Breast epithelium (tissue), 4 donors: ENCODE data around the gene TARBP1. TPM values are rescaled to one million over a fixed set of nuclear protein-coding genes. Genes with fewer than 3 reads are reported as not detected.

Source experiments
- DNase-seq, 2 donors: peaks; one replicate each; pipeline ENCODE4 v3.0.0-alpha.2; 2019; ENCODE audit warnings: low spot score in 2 of 2
- H3K27ac ChIP-seq, 2 donors: fragments of 200-600 bp; sonication (generic) in 1 of 2; one replicate each; pipeline ENCODE4 v1.5.1; 2016 to 2019; ENCODE audit warnings: mild to moderate bottlenecking in 1 of 2
- H3K27me3 ChIP-seq, 2 donors: fragments of 200-600 bp; sonication (generic) in 1 of 2; one replicate each; pipeline versions ENCODE4 v1.5.1 to v1.6.0; 2017 to 2019; ENCODE audit warnings: control low read depth in 1 of 2, mild to moderate bottlenecking in 1 of 2
- H3K36me3 ChIP-seq: fragments of 200-600 bp; one replicate; pipeline ENCODE4 v1.5.1; 2019
- H3K4me1 ChIP-seq, 2 donors: fragments of 200-600 bp; sonication (generic); one replicate each; pipeline ENCODE4 v1.5.1; 2016 to 2019; ENCODE audit warnings: control low read depth in 1 of 2
- H3K4me3 ChIP-seq, 3 donors: fragments of 200-600 bp; sonication (generic); 1 replicate in 2 of 3; 2 replicates in 1 of 3; pipeline ENCODE4 v1.5.1; 2016 to 2019; ENCODE audit warnings: mild to moderate bottlenecking in 3 of 3, moderate library complexity in 2 of 3
- H3K9me3 ChIP-seq, 2 donors: fragments of 200-600 bp; sonication (generic) in 1 of 2; one replicate each; pipeline ENCODE4 v1.5.1; 2016 to 2019; ENCODE audit warnings: control low read depth in 1 of 2
- POLR2A ChIP-seq: fragments of 450-650 bp; IDR thresholded peaks from one replicate; pipeline ENCODE4 v1.6.1; 2016; ENCODE audit warnings: antibody characterized with exemption, mild to moderate bottlenecking, moderate library complexity
- POLR2AphosphoS5 ChIP-seq, 3 donors: sonication (generic); formaldehyde crosslinking; IDR thresholded peaks; one replicate each; pipeline ENCODE4 v1.6.1; 2017; ENCODE audit warnings: antibody characterized with exemption in 3 of 3
- intact Hi-C: fragments of 100-400 bp; cut with DNase I; formaldehyde crosslinking; loops from one replicate; pipeline ENCODE4 v1.15.1; 2023; ENCODE audit warnings: low total_unique reads
- total RNA-seq, 3 donors: library from RNA; depleted of rRNA; stranded (reverse); fragments of >200 nt; gene quantifications; one replicate each; pipeline ENCODE4 v1.1.0, GENCODE V29; 2016
- TF ChIP-seq, protein P1 (sequence below), 3 donors: fragments of 450-650 bp; IDR thresholded peaks; one replicate each; pipeline ENCODE4 v1.5.1; 2016 to 2017; ENCODE audit warnings: antibody characterized with exemption in 3 of 3, mild to moderate bottlenecking in 3 of 3, moderate library complexity in 3 of 3

TARBP1 gene, protein sequence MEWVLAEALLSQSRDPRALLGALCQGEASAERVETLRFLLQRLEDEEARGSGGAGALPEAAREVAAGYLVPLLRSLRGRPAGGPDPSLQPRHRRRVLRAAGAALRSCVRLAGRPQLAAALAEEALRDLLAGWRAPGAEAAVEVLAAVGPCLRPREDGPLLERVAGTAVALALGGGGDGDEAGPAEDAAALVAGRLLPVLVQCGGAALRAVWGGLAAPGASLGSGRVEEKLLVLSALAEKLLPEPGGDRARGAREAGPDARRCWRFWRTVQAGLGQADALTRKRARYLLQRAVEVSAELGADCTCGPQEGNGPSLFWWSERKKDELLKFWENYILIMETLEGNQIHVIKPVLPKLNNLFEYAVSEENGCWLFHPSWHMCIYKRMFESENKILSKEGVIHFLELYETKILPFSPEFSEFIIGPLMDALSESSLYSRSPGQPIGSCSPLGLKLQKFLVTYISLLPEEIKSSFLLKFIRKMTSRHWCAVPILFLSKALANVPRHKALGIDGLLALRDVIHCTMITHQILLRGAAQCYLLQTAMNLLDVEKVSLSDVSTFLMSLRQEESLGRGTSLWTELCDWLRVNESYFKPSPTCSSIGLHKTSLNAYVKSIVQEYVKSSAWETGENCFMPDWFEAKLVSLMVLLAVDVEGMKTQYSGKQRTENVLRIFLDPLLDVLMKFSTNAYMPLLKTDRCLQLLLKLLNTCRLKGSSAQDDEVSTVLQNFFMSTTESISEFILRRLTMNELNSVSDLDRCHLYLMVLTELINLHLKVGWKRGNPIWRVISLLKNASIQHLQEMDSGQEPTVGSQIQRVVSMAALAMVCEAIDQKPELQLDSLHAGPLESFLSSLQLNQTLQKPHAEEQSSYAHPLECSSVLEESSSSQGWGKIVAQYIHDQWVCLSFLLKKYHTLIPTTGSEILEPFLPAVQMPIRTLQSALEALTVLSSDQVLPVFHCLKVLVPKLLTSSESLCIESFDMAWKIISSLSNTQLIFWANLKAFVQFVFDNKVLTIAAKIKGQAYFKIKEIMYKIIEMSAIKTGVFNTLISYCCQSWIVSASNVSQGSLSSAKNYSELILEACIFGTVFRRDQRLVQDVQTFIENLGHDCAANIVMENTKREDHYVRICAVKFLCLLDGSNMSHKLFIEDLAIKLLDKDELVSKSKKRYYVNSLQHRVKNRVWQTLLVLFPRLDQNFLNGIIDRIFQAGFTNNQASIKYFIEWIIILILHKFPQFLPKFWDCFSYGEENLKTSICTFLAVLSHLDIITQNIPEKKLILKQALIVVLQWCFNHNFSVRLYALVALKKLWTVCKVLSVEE (N-terminal part only)
- 10 to 100 TPM; 12.3 to 39.2 (median 32.1) TPM for total RNA-seq

DNA sequence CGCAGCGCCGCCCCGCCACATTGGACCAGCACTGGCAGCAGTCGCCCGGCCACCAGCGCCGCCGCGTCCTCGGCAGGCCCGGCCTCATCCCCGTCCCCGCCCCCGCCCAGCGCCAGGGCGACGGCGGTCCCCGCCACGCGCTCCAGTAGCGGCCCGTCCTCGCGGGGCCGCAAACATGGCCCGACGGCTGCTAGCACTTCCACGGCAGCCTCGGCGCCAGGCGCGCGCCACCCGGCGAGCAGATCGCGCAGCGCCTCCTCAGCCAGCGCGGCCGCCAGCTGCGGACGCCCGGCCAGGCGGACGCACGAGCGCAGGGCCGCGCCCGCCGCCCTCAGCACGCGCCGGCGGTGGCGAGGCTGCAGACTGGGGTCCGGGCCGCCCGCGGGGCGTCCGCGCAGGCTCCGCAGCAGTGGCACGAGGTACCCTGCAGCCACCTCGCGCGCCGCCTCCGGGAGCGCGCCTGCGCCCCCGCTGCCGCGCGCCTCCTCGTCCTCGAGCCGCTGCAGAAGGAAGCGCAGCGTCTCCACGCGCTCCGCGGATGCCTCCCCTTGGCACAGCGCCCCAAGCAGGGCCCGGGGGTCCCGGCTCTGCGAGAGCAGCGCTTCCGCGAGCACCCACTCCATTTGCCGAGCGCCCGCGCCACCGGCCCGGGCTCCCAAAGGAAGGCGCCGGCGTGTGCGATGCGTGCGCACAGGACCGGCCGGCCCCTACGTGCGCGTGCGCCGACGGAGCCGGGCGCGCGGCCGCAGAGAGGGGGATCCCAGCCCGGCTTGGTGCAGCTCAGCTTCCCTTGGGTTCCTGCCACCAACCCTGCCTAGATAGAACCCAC, at the start of gene TARBP1:
TARBP1 (minus strand) TSS at position 699 of the 829 bp plus-strand sequence; CDS start at position 623, 76 bp downstream.
- peak; percentile 45 to 66 for DNase-seq
- H3K27ac ChIP-seq: peak within 1 kb of the TSS; percentile 83 to 96

DNA sequence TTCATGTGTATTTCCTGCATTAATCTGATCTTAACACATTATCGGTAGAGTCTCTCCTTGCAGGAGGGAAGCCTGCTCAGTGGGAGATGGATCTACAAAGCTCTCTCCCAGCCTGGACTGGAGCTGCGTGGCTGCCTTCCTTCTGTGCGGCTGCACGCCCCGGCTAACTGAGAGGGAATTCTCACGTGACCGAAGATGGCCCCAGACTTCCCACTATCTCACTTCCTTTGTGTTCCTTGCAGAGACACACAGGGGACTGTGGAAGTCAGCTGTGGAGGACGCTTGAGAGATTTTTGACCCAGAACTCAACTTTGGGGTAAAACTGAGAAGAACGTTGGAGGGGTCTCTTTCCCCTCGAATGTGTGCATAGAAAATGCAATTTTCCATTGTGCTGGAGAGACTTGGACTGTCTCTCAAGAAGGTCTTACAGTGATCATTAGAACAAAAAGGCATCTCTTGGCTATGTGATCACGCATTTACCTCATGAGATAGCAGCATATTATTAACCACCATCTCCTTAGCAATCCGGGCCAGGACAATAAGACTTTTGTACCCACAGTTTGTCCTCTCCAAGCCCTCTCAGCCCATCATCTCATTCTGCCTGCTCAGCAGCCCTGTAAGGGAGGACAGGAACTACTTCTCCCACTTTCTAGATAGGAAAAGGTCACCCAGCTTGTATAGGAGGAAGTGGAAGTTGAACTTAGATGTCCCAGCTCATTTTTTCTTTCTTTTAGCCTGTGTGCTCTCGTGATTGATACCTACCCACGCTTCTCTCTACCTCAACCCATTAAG, 49.3 kb upstream of the TARBP1 start:
- no peak for DNase-seq
- intact Hi-C loops: no loop called here
- H3K27ac ChIP-seq: peak overlapping the region; percentile 70 to 98

More for the DNA sequence above, at the start of gene TARBP1:
- Histone ChIP-seq H3K36me3 (no peaks in the 10 kb centered on the region), H3K27me3 (no peaks in the 10 kb centered on the region), H3K4me3 (peak within 1 kb of the TSS; percentile 67 to 95 (median 81)), H3K4me1 (no peaks in the 10 kb centered on the region), H3K9me3 (no peaks in the 10 kb centered on the region)
- intact Hi-C loops: no loop called here
- TF ChIP-seq POLR2AphosphoS5 (IDR thresholded peaks at IDR 0.05): peak in 1 of 3 donors; percentile 16
- TF ChIP-seq, protein P1, sequence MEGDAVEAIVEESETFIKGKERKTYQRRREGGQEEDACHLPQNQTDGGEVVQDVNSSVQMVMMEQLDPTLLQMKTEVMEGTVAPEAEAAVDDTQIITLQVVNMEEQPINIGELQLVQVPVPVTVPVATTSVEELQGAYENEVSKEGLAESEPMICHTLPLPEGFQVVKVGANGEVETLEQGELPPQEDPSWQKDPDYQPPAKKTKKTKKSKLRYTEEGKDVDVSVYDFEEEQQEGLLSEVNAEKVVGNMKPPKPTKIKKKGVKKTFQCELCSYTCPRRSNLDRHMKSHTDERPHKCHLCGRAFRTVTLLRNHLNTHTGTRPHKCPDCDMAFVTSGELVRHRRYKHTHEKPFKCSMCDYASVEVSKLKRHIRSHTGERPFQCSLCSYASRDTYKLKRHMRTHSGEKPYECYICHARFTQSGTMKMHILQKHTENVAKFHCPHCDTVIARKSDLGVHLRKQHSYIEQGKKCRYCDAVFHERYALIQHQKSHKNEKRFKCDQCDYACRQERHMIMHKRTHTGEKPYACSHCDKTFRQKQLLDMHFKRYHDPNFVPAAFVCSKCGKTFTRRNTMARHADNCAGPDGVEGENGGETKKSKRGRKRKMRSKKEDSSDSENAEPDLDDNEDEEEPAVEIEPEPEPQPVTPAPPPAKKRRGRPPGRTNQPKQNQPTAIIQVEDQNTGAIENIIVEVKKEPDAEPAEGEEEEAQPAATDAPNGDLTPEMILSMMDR (IDR thresholded peaks at IDR 0.05): peak in 1 of 3 donors; percentile 40
- TF ChIP-seq POLR2A: no peak

DNA sequence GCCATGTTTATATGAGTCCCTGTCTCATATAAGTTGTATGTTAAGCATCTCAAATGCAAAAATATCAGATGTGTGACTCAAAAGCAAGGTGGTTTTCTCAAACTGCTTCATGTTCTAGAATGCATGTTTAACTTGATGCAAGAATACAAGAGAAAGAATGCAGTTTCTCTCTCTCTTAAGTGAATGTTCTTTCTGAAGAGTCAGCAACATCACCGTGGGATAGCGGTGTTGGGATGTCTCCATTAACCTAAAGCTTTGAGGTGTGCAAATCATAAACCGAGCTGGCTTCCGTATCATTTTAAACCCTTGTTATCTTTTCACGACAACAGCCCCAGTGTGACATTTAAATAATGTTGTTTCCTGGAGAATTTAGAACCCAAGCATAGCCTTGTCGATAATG, 48.4 kb upstream of the TARBP1 start:
- Histone ChIP-seq H3K27ac (no peak overlapping the region), H3K4me1 (peaks cover 9 to 23% of the 10 kb centered on the region in 2 donors), H3K36me3 (no peaks in the 10 kb centered on the region), H3K9me3 (no peaks in the 10 kb centered on the region), H3K4me3 (no peak overlapping the region), H3K27me3 (no peaks in the 10 kb centered on the region)
- no peak for TF ChIP-seq POLR2A
- TF ChIP-seq POLR2AphosphoS5 (IDR thresholded peaks at IDR 0.05): no peak
- TF ChIP-seq, protein P1 (IDR thresholded peaks at IDR 0.05): no peak
- DNase-seq: no peak
- intact Hi-C loops: no loop called here

More for the DNA sequence above, 49.3 kb upstream of the TARBP1 start:
- Histone ChIP-seq H3K4me3 (no peak overlapping the region), H3K9me3 (no peaks in the 10 kb centered on the region), H3K36me3 (no peaks in the 10 kb centered on the region), H3K27me3 (no peaks in the 10 kb centered on the region), H3K4me1 (peaks cover 16 to 23% of the 10 kb centered on the region in 2 donors)
- TF ChIP-seq, protein P1 (IDR thresholded peaks at IDR 0.05): no peak
- TF ChIP-seq POLR2A (no peak), POLR2AphosphoS5 (IDR thresholded peaks at IDR 0.05) (no peak)

DNA sequence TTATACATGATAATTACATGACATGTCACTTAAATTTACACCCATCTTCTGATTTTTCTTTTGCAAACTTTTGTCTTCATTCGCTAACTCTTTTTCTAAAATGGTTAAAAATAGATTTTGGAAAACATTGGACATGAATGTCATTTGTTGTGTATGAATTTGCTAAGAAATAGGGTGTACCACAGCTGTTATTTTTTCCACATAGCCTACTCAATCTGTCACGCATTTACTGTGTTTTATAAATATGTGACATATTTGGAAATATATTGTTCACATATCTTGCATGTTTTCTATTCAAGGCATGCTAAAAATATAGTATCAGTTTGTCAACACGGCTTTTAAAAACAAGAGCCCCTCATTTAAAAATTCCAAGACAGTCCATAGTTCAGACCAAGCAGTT, 47.9 kb upstream of the TARBP1 start:
- Histone ChIP-seq H3K4me1 (peaks cover 5 to 21% of the 10 kb centered on the region in 2 donors), H3K4me3 (no peak overlapping the region), H3K27me3 (no peaks in the 10 kb centered on the region), H3K27ac (no peak overlapping the region), H3K36me3 (no peaks in the 10 kb centered on the region), H3K9me3 (no peaks in the 10 kb centered on the region)
- TF ChIP-seq, protein P1 (IDR thresholded peaks at IDR 0.05): no peak
- TF ChIP-seq POLR2A (no peak), POLR2AphosphoS5 (IDR thresholded peaks at IDR 0.05) (no peak)
- DNase-seq: no peak
- intact Hi-C loops: no loop called here
